Measurements from ENCODE around the gene ARAP2.

DNA sequence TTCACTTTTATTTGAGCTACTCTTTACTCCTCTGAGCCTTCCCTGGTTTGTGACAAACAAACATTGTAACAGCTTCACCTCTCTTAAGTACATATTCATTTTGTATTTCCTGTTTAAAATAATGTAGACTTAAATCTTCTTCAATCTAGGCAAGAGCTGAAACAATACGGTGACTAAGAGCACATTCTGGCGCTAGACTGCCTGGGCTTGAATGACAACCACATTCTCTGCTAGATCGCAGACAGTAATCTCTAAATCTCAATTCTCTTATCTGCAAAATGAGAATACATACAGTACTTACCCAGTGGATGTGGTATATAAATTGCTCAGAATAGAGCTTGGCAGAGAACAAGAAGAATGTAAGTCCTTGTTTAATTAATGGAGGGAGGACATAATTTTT lies 144.8 kb downstream of the ARAP2 start:
- TF ChIP-seq, protein P1, sequence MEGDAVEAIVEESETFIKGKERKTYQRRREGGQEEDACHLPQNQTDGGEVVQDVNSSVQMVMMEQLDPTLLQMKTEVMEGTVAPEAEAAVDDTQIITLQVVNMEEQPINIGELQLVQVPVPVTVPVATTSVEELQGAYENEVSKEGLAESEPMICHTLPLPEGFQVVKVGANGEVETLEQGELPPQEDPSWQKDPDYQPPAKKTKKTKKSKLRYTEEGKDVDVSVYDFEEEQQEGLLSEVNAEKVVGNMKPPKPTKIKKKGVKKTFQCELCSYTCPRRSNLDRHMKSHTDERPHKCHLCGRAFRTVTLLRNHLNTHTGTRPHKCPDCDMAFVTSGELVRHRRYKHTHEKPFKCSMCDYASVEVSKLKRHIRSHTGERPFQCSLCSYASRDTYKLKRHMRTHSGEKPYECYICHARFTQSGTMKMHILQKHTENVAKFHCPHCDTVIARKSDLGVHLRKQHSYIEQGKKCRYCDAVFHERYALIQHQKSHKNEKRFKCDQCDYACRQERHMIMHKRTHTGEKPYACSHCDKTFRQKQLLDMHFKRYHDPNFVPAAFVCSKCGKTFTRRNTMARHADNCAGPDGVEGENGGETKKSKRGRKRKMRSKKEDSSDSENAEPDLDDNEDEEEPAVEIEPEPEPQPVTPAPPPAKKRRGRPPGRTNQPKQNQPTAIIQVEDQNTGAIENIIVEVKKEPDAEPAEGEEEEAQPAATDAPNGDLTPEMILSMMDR (IDR thresholded peaks at IDR 0.05) = no peak
- TF ChIP-seq POLR2A (IDR thresholded peaks at IDR 0.05) = no peak

Measured in lower leg skin (tissue), 3 donors.